ENCODE results near the gene BEND2. TPM values are rescaled to one million over a fixed set of nuclear protein-coding genes. Genes with fewer than 3 reads are reported as not detected.
A peak's percentile ranks its signal among the peaks of the same experiment; 100 is the strongest.

The BEND2 gene
- total RNA-seq, 1 donor from 2014 or later = not detected

GRCh38 chrX:18210470-18210869, 10.2 kb downstream of the BEND2 start:
- TF ChIP-seq CTCF (IDR thresholded peaks at IDR 0.05; ENCODE audit: borderline replicate concordance) = peak; percentile 47
- Histone ChIP-seq H3K36me3 (no peaks in the 10 kb centered on the region), H3K27ac (replicated peaks) (no peak overlapping the region), H3K4me3 (no peak overlapping the region), H3K27me3 (ENCODE audit: low read depth) (no peaks in the 10 kb centered on the region), H3K4me1 (no peaks in the 10 kb centered on the region), H3K9me3 (replicated peaks) (no peaks in the 10 kb centered on the region)
- DNase-seq = no peak
- intact Hi-C loops (cut with micrococcal nuclease) = no loop called here

GRCh38 chrX:18206657-18207056, 14.0 kb downstream of the BEND2 start:
- no peaks in the 10 kb centered on the region for H3K4me1 ChIP-seq

GRCh38 chrX:18203631-18204030, 17.1 kb downstream of the BEND2 start:
- Histone ChIP-seq H3K4me1 (no peaks in the 10 kb centered on the region), H3K27ac (replicated peaks) (no peak overlapping the region), H3K36me3 (no peaks in the 10 kb centered on the region), H3K9me3 (replicated peaks) (no peaks in the 10 kb centered on the region), H3K27me3 (ENCODE audit: low read depth) (no peaks in the 10 kb centered on the region), H3K4me3 (no peak overlapping the region)
- intact Hi-C loops (cut with micrococcal nuclease) = no loop called here
- no peak for DNase-seq
- no peak for TF ChIP-seq CTCF (IDR thresholded peaks at IDR 0.05; ENCODE audit: borderline replicate concordance)

More at GRCh38 chrX:18206657-18207056, 14.0 kb downstream of the BEND2 start:
- H3K27me3 ChIP-seq (ENCODE audit: low read depth) = no peaks in the 10 kb centered on the region
- no peaks in the 10 kb centered on the region for H3K9me3 ChIP-seq (replicated peaks)
- H3K27ac ChIP-seq (replicated peaks) = no peak overlapping the region
- no peak for TF ChIP-seq CTCF (IDR thresholded peaks at IDR 0.05; ENCODE audit: borderline replicate concordance)
- DNase-seq = no peak
- intact Hi-C loops (cut with micrococcal nuclease) = no loop called here
- no peak overlapping the region for H3K4me3 ChIP-seq
- no peaks in the 10 kb centered on the region for H3K36me3 ChIP-seq

GRCh38 chrX:18194688-18195087, 26.0 kb downstream of the BEND2 start:
- no peaks in the 10 kb centered on the region for H3K27me3 ChIP-seq (ENCODE audit: low read depth)
- no peaks in the 10 kb centered on the region for H3K36me3 ChIP-seq
- no peak overlapping the region for H3K27ac ChIP-seq (replicated peaks)
- no peak for TF ChIP-seq CTCF (IDR thresholded peaks at IDR 0.05; ENCODE audit: borderline replicate concordance)
- H3K9me3 ChIP-seq (replicated peaks) = no peaks in the 10 kb centered on the region
- no peak for DNase-seq
- H3K4me3 ChIP-seq = no peak overlapping the region
- intact Hi-C loops (cut with micrococcal nuclease) = no loop called here
- H3K4me1 ChIP-seq = no peaks in the 10 kb centered on the region

GRCh38 chrX:18179446-18179845, 41.2 kb downstream of the BEND2 start:
- Histone ChIP-seq H3K4me3 (no peak overlapping the region), H3K36me3 (no peaks in the 10 kb centered on the region), H3K4me1 (no peaks in the 10 kb centered on the region), H3K9me3 (replicated peaks) (no peaks in the 10 kb centered on the region), H3K27ac (replicated peaks) (no peak overlapping the region), H3K27me3 (ENCODE audit: low read depth) (no peaks in the 10 kb centered on the region)
- DNase-seq = no peak
- intact Hi-C loops (cut with micrococcal nuclease) = no loop called here
- TF ChIP-seq CTCF (IDR thresholded peaks at IDR 0.05; ENCODE audit: borderline replicate concordance) = no peak

- Histone ChIP-seq H3K27ac (replicated peaks) (peak overlapping the region; percentile 67), H3K4me3 (no peak overlapping the region), H3K27me3 (ENCODE audit: low read depth) (no peaks in the 10 kb centered on the region), H3K9me3 (replicated peaks) (no peaks in the 10 kb centered on the region), H3K36me3 (no peaks in the 10 kb centered on the region), H3K4me1 (peaks cover 2% of the 10 kb centered on the region)
- no peak for DNase-seq
- no peak for TF ChIP-seq CTCF (IDR thresholded peaks at IDR 0.05; ENCODE audit: borderline replicate concordance)
- intact Hi-C loops (cut with micrococcal nuclease) = no loop called here
Measured at GRCh38 chrX:18174971-18175370, 45.7 kb downstream of the BEND2 start.

Measured in left ventricle myocardium inferior (tissue), 1 donor.